Measurements from ENCODE around the gene BCL11B.

Gene BCL11B

DNA sequence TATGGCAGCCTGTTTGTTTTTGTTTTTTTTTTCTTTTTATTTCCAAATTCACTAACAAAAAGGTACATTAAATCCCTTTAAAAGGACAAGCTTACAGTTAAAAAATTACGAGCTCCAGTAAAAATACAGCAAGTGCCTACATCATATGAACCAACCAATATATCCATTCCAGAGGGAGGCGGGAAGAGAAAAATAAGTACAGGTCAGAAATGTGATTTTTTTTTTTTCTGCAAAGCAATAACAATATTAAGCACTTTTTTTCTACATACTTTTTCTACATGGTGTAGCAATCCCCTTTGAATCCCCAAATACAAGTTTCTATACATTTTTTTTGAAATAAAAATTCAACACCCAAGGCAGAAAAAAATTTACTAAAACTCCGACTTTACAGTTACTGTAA, 100.6 kb downstream of the BCL11B start:
- TF ChIP-seq, protein P1, sequence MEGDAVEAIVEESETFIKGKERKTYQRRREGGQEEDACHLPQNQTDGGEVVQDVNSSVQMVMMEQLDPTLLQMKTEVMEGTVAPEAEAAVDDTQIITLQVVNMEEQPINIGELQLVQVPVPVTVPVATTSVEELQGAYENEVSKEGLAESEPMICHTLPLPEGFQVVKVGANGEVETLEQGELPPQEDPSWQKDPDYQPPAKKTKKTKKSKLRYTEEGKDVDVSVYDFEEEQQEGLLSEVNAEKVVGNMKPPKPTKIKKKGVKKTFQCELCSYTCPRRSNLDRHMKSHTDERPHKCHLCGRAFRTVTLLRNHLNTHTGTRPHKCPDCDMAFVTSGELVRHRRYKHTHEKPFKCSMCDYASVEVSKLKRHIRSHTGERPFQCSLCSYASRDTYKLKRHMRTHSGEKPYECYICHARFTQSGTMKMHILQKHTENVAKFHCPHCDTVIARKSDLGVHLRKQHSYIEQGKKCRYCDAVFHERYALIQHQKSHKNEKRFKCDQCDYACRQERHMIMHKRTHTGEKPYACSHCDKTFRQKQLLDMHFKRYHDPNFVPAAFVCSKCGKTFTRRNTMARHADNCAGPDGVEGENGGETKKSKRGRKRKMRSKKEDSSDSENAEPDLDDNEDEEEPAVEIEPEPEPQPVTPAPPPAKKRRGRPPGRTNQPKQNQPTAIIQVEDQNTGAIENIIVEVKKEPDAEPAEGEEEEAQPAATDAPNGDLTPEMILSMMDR (conservative IDR thresholded peaks at IDR 0.05; ENCODE audit: low read depth, low read length), result no peak
- Histone ChIP-seq H4K20me1 (ENCODE audit: insufficient read depth) (no peaks in the 10 kb centered on the region), H2AFZ (ENCODE audit: low read depth) (no peak overlapping the region), H3K9ac (no peak overlapping the region), H3K4me1 (ENCODE audit: low read depth, poor library complexity, severe bottlenecking) (no peaks in the 10 kb centered on the region), H3K4me2 (no peak overlapping the region), H3K79me2 (ENCODE audit: insufficient read depth, low read depth) (no peaks in the 10 kb centered on the region), H3K27ac (no peak overlapping the region), H3K4me3 (IDR thresholded peaks at IDR 0.05; ENCODE audit: insufficient read depth, low read depth, low read length) (no peak overlapping the region), H3K27me3 (ENCODE audit: insufficient read depth, low read depth) (no peaks in the 10 kb centered on the region), H3K36me3 (ENCODE audit: insufficient read depth) (no peaks in the 10 kb centered on the region)

DNA sequence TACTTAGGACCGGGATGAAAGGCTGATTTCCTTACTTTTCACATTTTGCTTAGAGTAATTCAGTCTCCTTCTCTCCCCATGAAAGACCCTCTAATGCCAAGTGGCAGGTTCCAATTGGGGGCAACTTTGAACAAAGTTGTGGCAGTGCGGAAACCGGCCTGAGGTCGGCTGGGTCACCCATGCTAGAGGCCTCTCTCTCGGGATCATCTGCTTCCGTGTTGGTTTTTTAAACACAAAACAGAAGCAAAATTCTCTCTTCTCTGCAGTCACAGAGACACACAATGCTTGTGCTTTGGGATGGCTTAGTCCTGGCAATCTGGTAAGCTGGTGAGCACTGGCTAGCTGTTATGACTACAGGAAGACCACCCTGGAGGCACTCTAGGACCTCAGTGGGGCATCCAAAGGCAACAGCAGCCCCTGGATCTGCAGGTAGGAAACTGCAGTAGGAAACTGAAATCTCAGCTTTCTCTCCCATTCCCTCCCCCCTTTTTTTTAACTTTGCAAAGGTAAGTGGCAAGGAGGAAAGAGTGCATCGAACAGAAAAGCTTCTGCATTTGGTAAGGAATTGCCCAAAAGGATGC, 102.1 kb downstream of the BCL11B start:
- no peaks in the 10 kb centered on the region for H4K20me1 ChIP-seq (ENCODE audit: insufficient read depth)
- H3K4me3 ChIP-seq (IDR thresholded peaks at IDR 0.05; ENCODE audit: insufficient read depth, low read depth, low read length), result no peak overlapping the region
- H3K9ac ChIP-seq, result no peak overlapping the region
- H3K4me1 ChIP-seq (ENCODE audit: low read depth, poor library complexity, severe bottlenecking), result no peaks in the 10 kb centered on the region
- TF ChIP-seq, protein P1 (conservative IDR thresholded peaks at IDR 0.05; ENCODE audit: low read depth, low read length), result no peak
- H3K36me3 ChIP-seq (ENCODE audit: insufficient read depth), result no peaks in the 10 kb centered on the region
- no peaks in the 10 kb centered on the region for H3K27me3 ChIP-seq (ENCODE audit: insufficient read depth, low read depth)
- H3K79me2 ChIP-seq (ENCODE audit: insufficient read depth, low read depth), result no peaks in the 10 kb centered on the region
- no peak overlapping the region for H3K4me2 ChIP-seq
- no peak overlapping the region for H3K27ac ChIP-seq
- H2AFZ ChIP-seq (ENCODE audit: low read depth), result no peak overlapping the region

DNA sequence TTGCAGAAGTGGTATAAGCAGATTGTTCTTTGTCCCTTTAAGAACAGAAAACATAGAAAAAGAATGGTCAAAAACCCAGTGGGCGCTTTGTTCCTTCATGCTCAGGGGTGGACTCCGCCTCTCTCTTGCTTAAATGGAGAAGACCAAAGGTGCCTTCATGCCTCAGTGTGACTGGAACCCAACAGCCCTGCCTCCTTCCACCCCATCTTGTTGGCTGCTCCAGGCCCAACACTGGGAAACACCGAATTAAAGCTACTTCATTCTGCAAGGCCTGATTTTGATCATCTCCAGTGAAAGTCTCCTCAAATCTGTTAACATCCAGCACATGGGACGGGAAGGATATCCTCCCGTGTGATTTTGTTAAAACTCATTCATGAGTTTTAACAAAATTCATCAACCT, 103.7 kb downstream of the BCL11B start:
- Histone ChIP-seq H3K36me3 (ENCODE audit: insufficient read depth) (no peaks in the 10 kb centered on the region), H3K79me2 (ENCODE audit: insufficient read depth, low read depth) (no peaks in the 10 kb centered on the region), H4K20me1 (ENCODE audit: insufficient read depth) (no peaks in the 10 kb centered on the region), H3K27me3 (ENCODE audit: insufficient read depth, low read depth) (no peaks in the 10 kb centered on the region), H3K9ac (no peak overlapping the region), H3K27ac (no peak overlapping the region), H3K4me3 (IDR thresholded peaks at IDR 0.05; ENCODE audit: insufficient read depth, low read depth, low read length) (no peak overlapping the region), H3K4me1 (ENCODE audit: low read depth, poor library complexity, severe bottlenecking) (no peaks in the 10 kb centered on the region), H2AFZ (ENCODE audit: low read depth) (no peak overlapping the region), H3K4me2 (no peak overlapping the region)
- TF ChIP-seq, protein P1 (conservative IDR thresholded peaks at IDR 0.05; ENCODE audit: low read depth, low read length), result no peak

DNA sequence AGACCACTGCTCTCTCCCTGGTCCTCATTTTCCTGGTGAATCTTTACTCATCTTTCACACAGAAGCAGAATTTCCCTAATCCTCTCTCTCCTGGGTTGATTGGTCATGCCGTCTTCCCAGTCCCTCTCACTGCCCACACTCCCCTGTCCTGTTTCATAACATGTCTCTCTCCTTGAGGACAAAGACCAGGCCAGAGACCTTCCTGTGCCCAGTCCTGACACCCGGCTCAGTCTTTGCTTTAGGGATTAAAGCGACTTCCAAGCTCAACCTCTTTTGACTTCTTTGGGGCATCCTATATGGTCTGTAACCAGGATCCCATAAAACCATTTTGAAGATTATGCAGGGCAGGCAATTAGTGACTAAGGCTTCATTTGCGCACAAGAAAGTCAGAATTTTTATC, 105.5 kb downstream of the BCL11B start:
- Histone ChIP-seq H3K79me2 (ENCODE audit: insufficient read depth, low read depth) (no peaks in the 10 kb centered on the region), H3K9ac (no peak overlapping the region), H3K36me3 (ENCODE audit: insufficient read depth) (no peaks in the 10 kb centered on the region), H4K20me1 (ENCODE audit: insufficient read depth) (no peaks in the 10 kb centered on the region), H3K27ac (no peak overlapping the region), H3K4me2 (no peak overlapping the region), H3K4me3 (IDR thresholded peaks at IDR 0.05; ENCODE audit: insufficient read depth, low read depth, low read length) (no peak overlapping the region), H3K27me3 (ENCODE audit: insufficient read depth, low read depth) (no peaks in the 10 kb centered on the region), H2AFZ (ENCODE audit: low read depth) (no peak overlapping the region), H3K4me1 (ENCODE audit: low read depth, poor library complexity, severe bottlenecking) (no peaks in the 10 kb centered on the region)
- TF ChIP-seq, protein P1 (conservative IDR thresholded peaks at IDR 0.05; ENCODE audit: low read depth, low read length), result no peak

Measured in KMS-11 (cell line).